Lower leg skin (tissue), 4 donors: ENCODE results near the gene ZNF354B. TPM values are rescaled to one million over a fixed set of nuclear protein-coding genes. Genes with fewer than 3 reads are reported as not detected.

Experiments
- DNase-seq, 2 donors: peaks; one replicate each; pipeline ENCODE4 v3.0.0-alpha.2; 2019; ENCODE audit warnings: low spot score in 2 of 2
- H3K4me3 ChIP-seq: fragments of 200-600 bp; sonication (generic); 2 replicates; pipeline ENCODE4 v1.5.1; 2017; ENCODE audit warnings: mild to moderate bottlenecking, low read depth; ENCODE audit not compliant: poor library complexity, severe bottlenecking
- POLR2A ChIP-seq, 2 donors: fragments of 450-650 bp; IDR thresholded peaks; one replicate each; pipeline ENCODE4 v1.6.1; 2016 to 2017; ENCODE audit warnings: antibody characterized with exemption in 2 of 2, mild to moderate bottlenecking in 1 of 2, moderate library complexity in 1 of 2
- WGBS, 2 donors: methylation state at CpG; one replicate each; pipeline ENCODE4 v1.1.5; 2018; 5-methylcytosine and 5-hydroxymethylcytosine counted together
- intact Hi-C: fragments of 100-400 bp; cut with DNase I; formaldehyde crosslinking; loops from one replicate; pipeline ENCODE4 v1.15.0; 2023; ENCODE audit warnings: low total_unique reads
- total RNA-seq, 4 donors: library from RNA; depleted of rRNA; stranded (reverse); fragments of >200 nt; gene quantifications; one replicate each; pipeline ENCODE4 v1.1.0, GENCODE V29; 2016
- TF ChIP-seq, protein P1 (sequence below), 3 donors: fragments of 450-650 bp; IDR thresholded peaks; one replicate each; pipeline ENCODE4 v1.5.1; 2016; ENCODE audit warnings: antibody characterized with exemption in 3 of 3, mild to moderate bottlenecking in 3 of 3, moderate library complexity in 2 of 3

Gene ZNF354B
- total RNA-seq, 4 donors from 2014 or later: 9.5 to 24.8 (median 16.4) TPM

DNA sequence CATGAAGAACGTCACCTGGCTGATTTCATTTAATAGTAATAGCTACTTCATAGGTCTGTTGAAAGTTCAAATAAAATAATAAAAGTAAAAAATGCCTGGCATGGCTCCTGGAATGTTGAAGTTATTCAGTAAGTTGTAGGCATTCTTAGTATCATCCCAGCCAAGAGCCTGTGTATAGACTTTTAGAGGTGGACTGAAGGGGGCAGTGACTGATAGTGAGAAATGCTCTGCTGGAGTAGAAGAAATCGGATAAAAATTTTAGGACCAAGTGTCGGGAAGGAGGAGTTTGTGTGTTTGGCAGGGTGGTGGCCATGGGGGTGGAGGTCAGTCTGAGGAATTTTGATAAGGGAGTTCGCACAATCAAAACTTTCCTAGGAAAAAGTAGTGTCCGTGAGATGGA, 39.5 kb downstream of the ZNF354B start:
- no peak for TF ChIP-seq POLR2A (IDR thresholded peaks at IDR 0.05)
- TF ChIP-seq, protein P1, sequence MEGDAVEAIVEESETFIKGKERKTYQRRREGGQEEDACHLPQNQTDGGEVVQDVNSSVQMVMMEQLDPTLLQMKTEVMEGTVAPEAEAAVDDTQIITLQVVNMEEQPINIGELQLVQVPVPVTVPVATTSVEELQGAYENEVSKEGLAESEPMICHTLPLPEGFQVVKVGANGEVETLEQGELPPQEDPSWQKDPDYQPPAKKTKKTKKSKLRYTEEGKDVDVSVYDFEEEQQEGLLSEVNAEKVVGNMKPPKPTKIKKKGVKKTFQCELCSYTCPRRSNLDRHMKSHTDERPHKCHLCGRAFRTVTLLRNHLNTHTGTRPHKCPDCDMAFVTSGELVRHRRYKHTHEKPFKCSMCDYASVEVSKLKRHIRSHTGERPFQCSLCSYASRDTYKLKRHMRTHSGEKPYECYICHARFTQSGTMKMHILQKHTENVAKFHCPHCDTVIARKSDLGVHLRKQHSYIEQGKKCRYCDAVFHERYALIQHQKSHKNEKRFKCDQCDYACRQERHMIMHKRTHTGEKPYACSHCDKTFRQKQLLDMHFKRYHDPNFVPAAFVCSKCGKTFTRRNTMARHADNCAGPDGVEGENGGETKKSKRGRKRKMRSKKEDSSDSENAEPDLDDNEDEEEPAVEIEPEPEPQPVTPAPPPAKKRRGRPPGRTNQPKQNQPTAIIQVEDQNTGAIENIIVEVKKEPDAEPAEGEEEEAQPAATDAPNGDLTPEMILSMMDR (IDR thresholded peaks at IDR 0.05): no peak
- no peak for DNase-seq
- WGBS, 2 donors: 88 to 92% methylated on average over 5 of the region's 5 CpGs
- H3K4me3 ChIP-seq: no peak overlapping the region
- intact Hi-C loops: no loop called here

GRCh38 chr5:178902849-178903248, 43.1 kb downstream of the ZNF354B start:
- no peak for TF ChIP-seq POLR2A (IDR thresholded peaks at IDR 0.05)
- TF ChIP-seq, protein P1 (IDR thresholded peaks at IDR 0.05): no peak
- no peak for DNase-seq
- H3K4me3 ChIP-seq: no peak overlapping the region
- WGBS, 2 donors: 59 to 96% methylated on average over 3 of the region's 3 CpGs
- intact Hi-C loops: no loop called here

GRCh38 chr5:178931846-178932760, 72.3 kb downstream of the ZNF354B start:
- TF ChIP-seq, protein P1 (IDR thresholded peaks at IDR 0.05): no peak
- no peak for TF ChIP-seq POLR2A (IDR thresholded peaks at IDR 0.05)
- DNase-seq: no peak
- intact Hi-C loops: no loop called here
- no peak overlapping the region for H3K4me3 ChIP-seq
- WGBS, 2 donors: 96 to 97% methylated on average over 11 of the region's 11 CpGs

Other genes with a start within 250 kb of the ZNF354B start
- 10 to 100 TPM; 18.4 to 38.3 (median 34.2) TPM for gene CLK4, start 232.9 kb upstream of the ZNF354B start, total RNA-seq
- 10 to 100 TPM; 11.1 to 24.3 (median 11.9) TPM for gene ZNF354A, start 129.3 kb upstream of the ZNF354B start, total RNA-seq
- 1 to 10 TPM in 3 of 4 donors, under 1 TPM in 1; 0.38 to 3.3 (median 1.9) TPM for gene ZFP2, start 36.0 kb downstream of the ZNF354B start, total RNA-seq
- 1 to 10 TPM in 1 of 4 donors, under 1 TPM in 3; 0.08 to 4.2 (median 0.51) TPM for gene ZNF454, start 81.2 kb downstream of the ZNF354B start, total RNA-seq
- not detected for gene GRM6, start 135.4 kb downstream of the ZNF354B start, total RNA-seq
- 1 to 10 TPM in 3 of 4 donors, under 1 TPM in 1; 0.84 to 8.4 (median 2.7) TPM for gene ZNF879, start 163.9 kb downstream of the ZNF354B start, total RNA-seq
- gene ZNF354C, start 200.4 kb downstream of the ZNF354B start, total RNA-seq: 1 to 10 TPM; 1.3 to 3.4 (median 2.0) TPM